Measurements from ENCODE around the gene EPB42.
A peak's percentile ranks its signal among the peaks of the same experiment; 100 is the strongest.
"Not testable (repeated sequence)": the region's sequence is repeated elsewhere in the genome, so short reads cannot be mapped to it uniquely, and the experiment has no call there.

EPB42 gene

GRCh38 chr15:43196760-43197548 lies 23.9 kb downstream of the EPB42 start:
- Mint-ChIP-seq H3K9me3 (peaks cover 6 to 10% of the 10 kb centered on the region in 2 donors), H3K27me3 (no peaks in the 10 kb centered on the region), H3K36me3 (peaks cover 35 to 41% of the 10 kb centered on the region in 2 donors), H3K4me1 (peaks cover 15 to 18% of the 10 kb centered on the region in 2 donors), H3K4me3 (no peak overlapping the region), H3K27ac (peak overlapping the region; percentile 31)
- ATAC-seq (replicated peaks) (no peak), DNase-seq (no peak)

GRCh38 chr15:43194795-43195194 lies 26.0 kb downstream of the EPB42 start:
- no peak overlapping the region for H3K27ac Mint-ChIP-seq
- H3K4me3 Mint-ChIP-seq, result no peak overlapping the region
- H3K4me1 Mint-ChIP-seq, result peaks cover 15 to 19% of the 10 kb centered on the region in 2 donors
- DNase-seq (no peak), ATAC-seq (replicated peaks) (no peak)
- H3K36me3 Mint-ChIP-seq, result peaks cover 40 to 53% of the 10 kb centered on the region in 2 donors
- H3K27me3 Mint-ChIP-seq, result no peaks in the 10 kb centered on the region
- peaks cover 6 to 10% of the 10 kb centered on the region in 2 donors for H3K9me3 Mint-ChIP-seq

- H3K36me3 Mint-ChIP-seq, result peaks cover 35 to 53% of the 10 kb centered on the region in 2 donors
Measured at GRCh38 chr15:43193710-43194109, 27.1 kb downstream of the EPB42 start.

GRCh38 chr15:43190178-43190577 lies 30.6 kb downstream of the EPB42 start:
- Mint-ChIP-seq H3K9me3 (no peaks in the 10 kb centered on the region), H3K27me3 (no peaks in the 10 kb centered on the region), H3K36me3 (peaks cover 14 to 33% of the 10 kb centered on the region in 2 donors), H3K27ac (no peak overlapping the region), H3K4me3 (no peak overlapping the region), H3K4me1 (peaks cover 12 to 31% of the 10 kb centered on the region in 2 donors)
- no peak for ATAC-seq (replicated peaks)
- DNase-seq, result no peak

More at GRCh38 chr15:43193710-43194109, 27.1 kb downstream of the EPB42 start:
- Mint-ChIP-seq H3K27ac (no peak overlapping the region), H3K27me3 (no peaks in the 10 kb centered on the region), H3K4me1 (peaks cover 17 to 19% of the 10 kb centered on the region in 2 donors), H3K9me3 (peaks cover 6 to 10% of the 10 kb centered on the region in 2 donors), H3K4me3 (no peak overlapping the region)
- ATAC-seq (replicated peaks) (no peak), DNase-seq (no peak)

GRCh38 chr15:43189296-43189695 lies 31.5 kb downstream of the EPB42 start:
- Mint-ChIP-seq H3K36me3 (peaks cover 20 to 29% of the 10 kb centered on the region in 2 donors), H3K9me3 (no peaks in the 10 kb centered on the region), H3K4me3 (no peak overlapping the region), H3K27me3 (no peaks in the 10 kb centered on the region), H3K4me1 (peaks cover 14 to 40% of the 10 kb centered on the region in 2 donors), H3K27ac (no peak overlapping the region)
- DNase-seq (no peak), ATAC-seq (replicated peaks) (no peak)

- Mint-ChIP-seq H3K9me3 (no peaks in the 10 kb centered on the region), H3K4me1 (peaks cover 19 to 48% of the 10 kb centered on the region in 2 donors), H3K36me3 (peaks cover 23 to 34% of the 10 kb centered on the region in 2 donors), H3K27me3 (no peaks in the 10 kb centered on the region), H3K4me3 (peak overlapping the region; percentile 17 to 47), H3K27ac (peak overlapping the region; percentile 47)
- DNase-seq (no peak), ATAC-seq (replicated peaks) (no peak)
Measured at GRCh38 chr15:43187544-43188155, 33.2 kb downstream of the EPB42 start.

- no peaks in the 10 kb centered on the region for H3K27me3 Mint-ChIP-seq
- peak; percentile 41 to 44 for ATAC-seq (replicated peaks)
- peaks cover 16 to 31% of the 10 kb centered on the region in 2 donors for H3K36me3 Mint-ChIP-seq
- no peaks in the 10 kb centered on the region for H3K9me3 Mint-ChIP-seq
- H3K4me3 Mint-ChIP-seq, result peak overlapping the region; percentile 97 to 99
- H3K4me1 Mint-ChIP-seq, result peaks cover 18 to 39% of the 10 kb centered on the region in 2 donors
- DNase-seq, result no peak
- peak overlapping the region; percentile 99 for H3K27ac Mint-ChIP-seq
Measured at GRCh38 chr15:43186003-43186353, 34.8 kb downstream of the EPB42 start.

- Mint-ChIP-seq H3K4me1 (peaks cover 18 to 39% of the 10 kb centered on the region in 2 donors), H3K4me3 (peak within 1 kb of the TSS; percentile 97 to 99), H3K27me3 (no peaks in the 10 kb centered on the region), H3K9me3 (no peaks in the 10 kb centered on the region), H3K36me3 (peaks cover 15 to 26% of the 10 kb centered on the region in 2 donors), H3K27ac (peak within 1 kb of the TSS; percentile 99)
- ATAC-seq (replicated peaks) (peak; percentile 96 to 97), DNase-seq (peak; percentile 94)
Measured at GRCh38 chr15:43185157-43186002, 35.4 kb downstream of the EPB42 start, which contains the start of gene CCNDBP1. TSS of gene CCNDBP1 (plus strand) at chr15:43185403. CDS start at chr15:43185499, 96 bp downstream.

- Mint-ChIP-seq H3K4me3 (peak overlapping the region; percentile 97 to 99), H3K27ac (peak overlapping the region; percentile 99), H3K36me3 (peaks cover 15 to 25% of the 10 kb centered on the region in 2 donors), H3K9me3 (no peaks in the 10 kb centered on the region), H3K27me3 (no peaks in the 10 kb centered on the region), H3K4me1 (peaks cover 17 to 39% of the 10 kb centered on the region in 2 donors)
- no peak for DNase-seq
- no peak for ATAC-seq (replicated peaks)
Measured at GRCh38 chr15:43184407-43185124, 36.3 kb downstream of the EPB42 start.

- peaks cover 15 to 20% of the 10 kb centered on the region in 2 donors for H3K36me3 Mint-ChIP-seq
- H3K4me3 Mint-ChIP-seq, result no peak overlapping the region
Measured at GRCh38 chr15:43183270-43183669, 37.5 kb downstream of the EPB42 start.

GRCh38 chr15:43177147-43177546 lies 43.7 kb downstream of the EPB42 start:
- not testable (repeated sequence) for H3K4me3 Mint-ChIP-seq; H3K4me1 Mint-ChIP-seq; ATAC-seq (replicated peaks); H3K9me3 Mint-ChIP-seq; H3K27me3 Mint-ChIP-seq; DNase-seq
- Mint-ChIP-seq H3K36me3 (peaks cover 28 to 39% of the 10 kb centered on the region in 2 donors), H3K27ac (peak overlapping the region; percentile 42)

More at GRCh38 chr15:43183270-43183669, 37.5 kb downstream of the EPB42 start:
- H3K27me3 Mint-ChIP-seq, result no peaks in the 10 kb centered on the region
- H3K9me3 Mint-ChIP-seq, result no peaks in the 10 kb centered on the region
- H3K27ac Mint-ChIP-seq, result peak overlapping the region; percentile 71
- no peak for DNase-seq
- no peak for ATAC-seq (replicated peaks)
- H3K4me1 Mint-ChIP-seq, result peaks cover 14 to 39% of the 10 kb centered on the region in 2 donors

GRCh38 chr15:43175656-43176309 lies 45.0 kb downstream of the EPB42 start:
- not testable (repeated sequence) for DNase-seq; H3K9me3 Mint-ChIP-seq; H3K4me3 Mint-ChIP-seq; H3K4me1 Mint-ChIP-seq; ATAC-seq (replicated peaks); H3K27me3 Mint-ChIP-seq
- peak overlapping the region; percentile 56 for H3K27ac Mint-ChIP-seq
- H3K36me3 Mint-ChIP-seq, result peaks cover 34 to 37% of the 10 kb centered on the region in 2 donors

- Mint-ChIP-seq H3K9me3 (peaks cover 0 to 2% of the 10 kb centered on the region in 2 donors), H3K4me3 (no peak overlapping the region), H3K4me1 (no peaks in the 10 kb centered on the region), H3K36me3 (peaks cover 35 to 54% of the 10 kb centered on the region in 2 donors), H3K27ac (no peak overlapping the region), H3K27me3 (no peaks in the 10 kb centered on the region)
- no peak for ATAC-seq (replicated peaks)
- no peak for DNase-seq
Measured at GRCh38 chr15:43169888-43170287, 50.9 kb downstream of the EPB42 start.

Data from stimulated activated naive B cell treated with anti-CD40 and anti-IgM and Interleukin-4, amounts not matched to agents 10 μg/mL and 1 μg/mL and 100 μg/mL, for 72 hours (primary cell).